ENCODE results near the gene DACT2.
"Not testable (repeated sequence)": the region's sequence is repeated elsewhere in the genome, so short reads cannot be mapped to it uniquely, and the experiment has no call there.

The DACT2 gene

DNA sequence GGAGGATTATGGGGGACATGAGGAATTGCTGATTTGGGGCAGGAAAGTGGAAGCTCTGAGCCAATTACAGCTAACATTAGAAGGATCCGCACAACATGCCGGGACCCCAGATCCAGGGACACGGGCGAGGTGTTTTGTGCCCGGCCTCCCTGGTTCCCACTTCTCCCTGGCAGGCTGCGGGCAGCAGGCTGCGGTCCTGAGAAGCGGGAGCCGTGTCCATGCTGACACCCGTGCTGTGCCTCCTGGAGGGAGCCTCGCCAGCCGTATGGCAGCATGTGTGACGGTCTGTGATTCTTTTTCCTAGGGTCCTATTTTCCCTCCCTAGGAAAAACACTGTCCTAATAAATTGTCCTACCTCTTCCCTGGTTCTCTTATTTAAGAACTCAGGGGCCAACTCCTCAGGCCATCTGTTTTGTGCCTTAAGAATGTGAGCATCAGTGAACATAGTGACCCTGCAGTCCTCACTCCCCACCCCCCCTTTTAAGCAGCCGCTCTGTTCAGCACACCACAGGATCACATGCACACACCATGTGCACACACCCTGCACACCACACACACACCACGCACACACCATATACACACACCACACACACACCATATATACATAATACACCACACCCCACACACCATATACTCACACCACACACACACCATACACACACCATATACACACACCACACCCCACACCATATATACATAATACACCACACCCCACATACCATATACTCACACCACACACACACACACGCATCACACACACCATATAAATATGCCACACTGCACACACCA, 49.9 kb downstream of the DACT2 start:
- no peaks in the 10 kb centered on the region for H3K27me3 ChIP-seq (ENCODE audit: insufficient read depth, low read depth, severe bottlenecking)
- no peak for DNase-seq
- TF ChIP-seq, protein P1, sequence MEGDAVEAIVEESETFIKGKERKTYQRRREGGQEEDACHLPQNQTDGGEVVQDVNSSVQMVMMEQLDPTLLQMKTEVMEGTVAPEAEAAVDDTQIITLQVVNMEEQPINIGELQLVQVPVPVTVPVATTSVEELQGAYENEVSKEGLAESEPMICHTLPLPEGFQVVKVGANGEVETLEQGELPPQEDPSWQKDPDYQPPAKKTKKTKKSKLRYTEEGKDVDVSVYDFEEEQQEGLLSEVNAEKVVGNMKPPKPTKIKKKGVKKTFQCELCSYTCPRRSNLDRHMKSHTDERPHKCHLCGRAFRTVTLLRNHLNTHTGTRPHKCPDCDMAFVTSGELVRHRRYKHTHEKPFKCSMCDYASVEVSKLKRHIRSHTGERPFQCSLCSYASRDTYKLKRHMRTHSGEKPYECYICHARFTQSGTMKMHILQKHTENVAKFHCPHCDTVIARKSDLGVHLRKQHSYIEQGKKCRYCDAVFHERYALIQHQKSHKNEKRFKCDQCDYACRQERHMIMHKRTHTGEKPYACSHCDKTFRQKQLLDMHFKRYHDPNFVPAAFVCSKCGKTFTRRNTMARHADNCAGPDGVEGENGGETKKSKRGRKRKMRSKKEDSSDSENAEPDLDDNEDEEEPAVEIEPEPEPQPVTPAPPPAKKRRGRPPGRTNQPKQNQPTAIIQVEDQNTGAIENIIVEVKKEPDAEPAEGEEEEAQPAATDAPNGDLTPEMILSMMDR (IDR thresholded peaks at IDR 0.05; ENCODE audit: low read depth, low read length) = no peak
- H3K36me3 ChIP-seq = no peaks in the 10 kb centered on the region
- no peak overlapping the region for H3K4me3 ChIP-seq (ENCODE audit: low read depth, low read length)
- no peak overlapping the region for H3K27ac ChIP-seq
- H3K9me3 ChIP-seq (ENCODE audit: severe bottlenecking) = no peaks in the 10 kb centered on the region

DNA sequence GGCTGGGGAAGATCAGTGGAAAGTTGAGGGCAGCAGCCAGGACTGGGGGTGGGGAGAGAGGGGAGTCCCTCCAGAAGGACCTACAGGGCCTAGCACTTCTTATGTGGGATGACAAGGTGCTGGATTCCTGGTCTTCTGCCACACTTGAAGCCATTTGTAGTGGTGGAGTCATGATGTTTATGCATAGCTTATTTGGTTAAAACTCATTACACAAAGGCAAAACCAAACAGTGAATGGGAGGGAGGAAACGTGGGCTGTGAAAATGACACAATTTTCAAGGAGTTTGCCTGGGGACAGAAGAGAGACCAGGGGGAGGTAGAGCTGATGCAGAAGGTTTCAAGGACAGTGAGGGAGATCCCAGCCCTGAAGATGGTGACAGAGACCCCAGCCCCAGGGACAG, 50.8 kb downstream of the DACT2 start:
- TF ChIP-seq, protein P1 (IDR thresholded peaks at IDR 0.05; ENCODE audit: low read depth, low read length) = no peak
- no peaks in the 10 kb centered on the region for H3K9me3 ChIP-seq (ENCODE audit: severe bottlenecking)
- H3K36me3 ChIP-seq = no peaks in the 10 kb centered on the region
- H3K27ac ChIP-seq = no peak overlapping the region
- no peak overlapping the region for H3K4me3 ChIP-seq (ENCODE audit: low read depth, low read length)
- H3K27me3 ChIP-seq (ENCODE audit: insufficient read depth, low read depth, severe bottlenecking) = no peaks in the 10 kb centered on the region
- no peak for DNase-seq

DNA sequence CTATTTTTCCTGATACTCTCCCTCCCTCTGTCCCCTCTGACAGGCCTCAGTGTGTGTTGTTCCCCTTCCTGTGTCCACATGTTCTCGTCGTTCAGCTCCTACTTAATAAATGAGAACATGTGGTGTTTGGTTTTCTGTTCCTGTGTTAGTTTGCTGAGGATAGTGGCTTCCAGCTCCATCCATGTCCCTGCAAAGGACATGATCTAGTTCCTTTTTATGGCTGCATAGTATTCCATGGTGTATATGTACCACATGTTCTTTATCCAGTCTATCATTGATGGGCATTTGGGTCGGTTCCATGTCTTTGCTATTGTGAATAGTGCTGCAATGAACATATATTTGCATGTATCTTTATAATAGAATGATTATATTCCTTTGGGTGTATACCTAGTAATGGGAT, 51.8 kb downstream of the DACT2 start:
- H3K9me3 ChIP-seq (ENCODE audit: severe bottlenecking); H3K36me3 ChIP-seq; DNase-seq; H3K27ac ChIP-seq; H3K27me3 ChIP-seq (ENCODE audit: insufficient read depth, low read depth, severe bottlenecking); H3K4me3 ChIP-seq (ENCODE audit: low read depth, low read length): not testable (repeated sequence)

DNA sequence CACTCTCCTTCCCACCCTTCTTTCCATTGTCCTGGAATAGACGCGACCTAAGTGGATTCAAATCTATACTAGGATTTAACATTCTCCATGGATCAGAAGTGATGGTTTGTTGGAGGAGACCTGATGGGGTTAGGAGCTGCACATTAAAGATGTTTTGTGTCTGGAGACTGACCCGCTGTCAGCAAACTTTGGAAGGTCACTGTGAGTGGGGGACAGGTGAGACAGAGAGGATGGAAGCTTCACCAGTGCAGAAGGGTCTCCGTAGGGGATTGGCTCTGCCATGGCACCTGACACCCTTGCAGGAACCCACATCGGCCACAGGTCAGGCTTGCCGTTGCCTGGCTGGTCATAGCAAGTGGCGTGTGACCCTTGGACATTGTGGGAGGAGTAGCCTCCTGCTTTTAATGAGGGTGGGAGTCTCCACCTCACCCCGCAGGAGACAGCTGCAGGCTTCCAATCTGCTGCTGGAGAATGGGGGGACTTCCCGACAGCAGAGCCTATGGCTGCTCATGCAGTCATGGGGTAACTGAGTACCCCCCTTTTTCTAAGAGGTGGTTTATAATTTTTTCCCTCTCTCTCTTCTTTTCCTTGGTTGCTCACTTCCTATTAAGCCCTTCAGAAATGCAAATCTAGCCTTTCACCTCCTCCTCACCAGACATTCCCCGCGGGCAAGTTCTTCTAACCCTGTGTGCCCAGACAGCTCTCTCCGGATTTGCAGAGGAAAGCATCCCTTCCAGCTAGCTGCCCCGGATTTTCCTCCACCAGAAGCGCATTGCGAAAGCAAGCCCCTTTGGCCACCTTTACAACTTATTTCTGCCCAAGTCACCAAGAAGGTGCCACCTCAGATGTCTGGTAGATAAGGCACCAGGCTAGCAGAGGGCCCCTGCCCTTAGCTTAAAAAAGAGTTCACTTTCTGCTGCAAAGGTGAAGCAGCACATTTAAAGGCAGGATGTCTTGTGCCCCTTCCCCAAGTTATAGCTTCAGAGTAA, 53.5 kb downstream of the DACT2 start:
- no peak for DNase-seq
- no peaks in the 10 kb centered on the region for H3K9me3 ChIP-seq (ENCODE audit: severe bottlenecking)
- no peak overlapping the region for H3K27ac ChIP-seq
- no peaks in the 10 kb centered on the region for H3K27me3 ChIP-seq (ENCODE audit: insufficient read depth, low read depth, severe bottlenecking)
- H3K36me3 ChIP-seq = no peaks in the 10 kb centered on the region
- no peak overlapping the region for H3K4me3 ChIP-seq (ENCODE audit: low read depth, low read length)
- TF ChIP-seq, protein P1 (IDR thresholded peaks at IDR 0.05; ENCODE audit: low read depth, low read length) = no peak

DNA sequence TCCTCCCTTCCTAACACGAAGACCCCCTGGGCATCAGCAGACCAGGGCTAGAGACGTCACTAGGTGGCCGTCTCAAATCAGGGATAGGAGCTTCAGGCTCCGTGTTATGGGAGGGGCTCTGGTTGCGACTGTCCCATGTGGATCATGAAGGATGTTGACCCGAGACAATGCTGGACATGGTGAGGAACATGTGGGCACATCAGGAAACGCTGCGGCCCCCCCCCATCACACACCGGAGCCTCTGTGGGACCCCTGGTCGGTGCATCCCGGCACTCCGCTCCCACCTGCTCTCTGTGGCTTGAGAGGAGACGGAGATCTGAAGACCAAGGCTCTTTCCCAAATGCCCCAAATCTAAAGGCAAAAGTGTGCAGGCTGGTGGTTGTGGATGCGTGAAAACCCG, 54.2 kb downstream of the DACT2 start:
- Histone ChIP-seq H3K36me3 (no peaks in the 10 kb centered on the region), H3K27ac (no peak overlapping the region), H3K9me3 (ENCODE audit: severe bottlenecking) (no peaks in the 10 kb centered on the region), H3K27me3 (ENCODE audit: insufficient read depth, low read depth, severe bottlenecking) (no peaks in the 10 kb centered on the region), H3K4me3 (ENCODE audit: low read depth, low read length) (no peak overlapping the region)
- DNase-seq = no peak
- TF ChIP-seq, protein P1 (IDR thresholded peaks at IDR 0.05; ENCODE audit: low read depth, low read length) = no peak

All from WERI-Rb-1 (cell line).